ENCODE results near the gene CROT.

- TF ChIP-seq CTCF (IDR thresholded peaks at IDR 0.05) = no peak
- TF ChIP-seq POLR2A (IDR thresholded peaks at IDR 0.05) = no peak
These were observed 78.6 kb downstream of the CROT start for GRCh38 chr7:87424075-87424474.
